Natural killer cell (primary cell): ENCODE data around the gene FAT1. TPM values are rescaled to one million over a fixed set of nuclear protein-coding genes. Genes with fewer than 3 reads are reported as not detected.

Source experiments
- ATAC-seq, 3 donors: fragments of 150-1000 bp in 2 of 3; fragments of 200-7000 bp in 1 of 3; cut with Tn5 transposase; 1 replicate in 1 of 3; 2 replicates in 2 of 3; pipeline ENCODE4 v1.10.0; 2021; ENCODE audit warnings: mild to moderate bottlenecking in 2 of 3, moderate library complexity in 2 of 3
- DNase-seq, 2 donors: peaks; one replicate each; pipeline versions ENCODE4 v3.0.0 to v3.0.0-alpha.2; 2013 to 2021; ENCODE audit warnings: mixed read lengths in 1 of 2
- H3K27ac ChIP-seq: one replicate; pipeline ENCODE4 v1.5.1; 2013; ENCODE audit warnings: mild to moderate bottlenecking, low read length
- H3K27me3 ChIP-seq: one replicate; pipeline ENCODE4 v1.6.1; 2013; ENCODE audit warnings: low read length; ENCODE audit not compliant: control insufficient read depth, insufficient read depth
- H3K36me3 ChIP-seq: one replicate; pipeline ENCODE4 v1.6.1; 2013; ENCODE audit warnings: low read length; ENCODE audit not compliant: control insufficient read depth, insufficient read depth
- H3K4me1 ChIP-seq: one replicate; pipeline ENCODE4 v1.6.1; 2013; ENCODE audit warnings: low read length; ENCODE audit not compliant: control insufficient read depth, insufficient read depth
- H3K4me3 ChIP-seq: one replicate; pipeline ENCODE4 v1.5.1; 2013; ENCODE audit warnings: low read length
- H3K9me3 ChIP-seq: one replicate; pipeline ENCODE4 v1.6.1; 2013; ENCODE audit warnings: low read length; ENCODE audit not compliant: control insufficient read depth, insufficient read depth
- H3K27ac Mint-ChIP-seq, 2 donors: one replicate each; pipeline ENCODE4 v1.8.0; 2022; ENCODE audit warnings: mild to moderate bottlenecking in 2 of 2, mixed read lengths in 2 of 2, moderate library complexity in 1 of 2
- H3K27me3 Mint-ChIP-seq, 2 donors: one replicate each; pipeline ENCODE4 v1.8.0; 2022; ENCODE audit warnings: low read depth in 2 of 2, mixed read lengths in 2 of 2
- H3K36me3 Mint-ChIP-seq: one replicate; pipeline ENCODE4 v1.8.0; 2022; ENCODE audit warnings: mixed read lengths
- H3K4me1 Mint-ChIP-seq, 2 donors: one replicate each; pipeline ENCODE4 v1.8.0; 2022; ENCODE audit warnings: mixed read lengths in 2 of 2
- H3K4me3 Mint-ChIP-seq: one replicate; pipeline ENCODE4 v1.8.0; 2022; ENCODE audit warnings: mild to moderate bottlenecking, moderate library complexity, mixed read lengths
- H3K9me3 Mint-ChIP-seq, 2 donors: one replicate each; pipeline ENCODE4 v1.8.0; 2022; ENCODE audit warnings: mixed read lengths in 2 of 2
- CTCF ChIP-seq: fragments of 200-600 bp; IDR thresholded peaks from one replicate; pipeline ENCODE4 v1.8.0; 2022; ENCODE audit warnings: antibody characterized with exemption
- WGBS: methylation state at CpG from one replicate; pipeline ENCODE4 v1.1.7; 2013; ENCODE audit warnings: missing lambda C conversion rate; ENCODE audit not compliant: insufficient coverage; 5-methylcytosine and 5-hydroxymethylcytosine counted together
- intact Hi-C: fragments of 100-400 bp; cut with micrococcal nuclease; formaldehyde crosslinking; loops from one replicate; pipeline ENCODE4 v1.14.2; 2022
- total RNA-seq, 4 donors: library from RNA; stranded (reverse); fragments of 120-200 nt in 1 of 4; gene quantifications; one replicate each; pipeline versions ENCODE4 v1.2.3 to v1.2.4, GENCODE V29; 2013 to 2022

The FAT1 gene
- total RNA-seq, 3 donors from 2014 or later (not counting 1 experiment from before 2014, with no cell fraction given), result not detected

- intact Hi-C loops, result no loop called here
- 55% methylated on average over 18 of the region's 21 CpGs for WGBS
- Histone ChIP-seq H3K36me3 (no peaks in the 10 kb centered on the region), H3K27me3 (no peaks in the 10 kb centered on the region), H3K9me3 (no peaks in the 10 kb centered on the region), H3K4me1 (no peaks in the 10 kb centered on the region), H3K4me3 (no peak overlapping the region), H3K27ac (no peak overlapping the region)
- Mint-ChIP-seq H3K4me3 (no peak overlapping the region), H3K27me3 (no peaks in the 10 kb centered on the region), H3K27ac (no peak overlapping the region), H3K36me3 (no peaks in the 10 kb centered on the region), H3K4me1 (no peaks in the 10 kb centered on the region), H3K9me3 (peaks cover 0 to 1% of the 10 kb centered on the region in 2 donors)
- no peak for TF ChIP-seq CTCF
- DNase-seq (no peak), ATAC-seq (no peak)
Observed at GRCh38 chr4:186669159-186669731, 54.4 kb downstream of the FAT1 start.

- no peak overlapping the region for H3K4me3 Mint-ChIP-seq
- peaks cover 0 to 2% of the 10 kb centered on the region in 2 donors for H3K9me3 Mint-ChIP-seq
- no peak overlapping the region for H3K27ac Mint-ChIP-seq
- H3K36me3 Mint-ChIP-seq, result no peaks in the 10 kb centered on the region
- Histone ChIP-seq H3K4me1 (no peaks in the 10 kb centered on the region), H3K4me3 (no peak overlapping the region), H3K27ac (no peak overlapping the region), H3K27me3 (no peaks in the 10 kb centered on the region), H3K36me3 (no peaks in the 10 kb centered on the region), H3K9me3 (no peaks in the 10 kb centered on the region)
- no peaks in the 10 kb centered on the region for H3K4me1 Mint-ChIP-seq
- no peak for TF ChIP-seq CTCF
- intact Hi-C loops, result no loop called here
- no CpG with 5 or more reads among the region's 3 CpGs for WGBS
- ATAC-seq (no peak), DNase-seq (no peak)
- no peaks in the 10 kb centered on the region for H3K27me3 Mint-ChIP-seq
Observed at GRCh38 chr4:186666750-186667149, 56.9 kb downstream of the FAT1 start.

GRCh38 chr4:186666252-186666651 is 57.4 kb downstream of the FAT1 start:
- Mint-ChIP-seq H3K27me3 (no peaks in the 10 kb centered on the region), H3K4me3 (no peak overlapping the region), H3K27ac (no peak overlapping the region), H3K4me1 (no peaks in the 10 kb centered on the region), H3K9me3 (peaks cover 0 to 2% of the 10 kb centered on the region in 2 donors), H3K36me3 (no peaks in the 10 kb centered on the region)
- 80% methylated on average over 4 of the region's 4 CpGs for WGBS
- Histone ChIP-seq H3K36me3 (no peaks in the 10 kb centered on the region), H3K4me3 (no peak overlapping the region), H3K27ac (no peak overlapping the region), H3K27me3 (no peaks in the 10 kb centered on the region), H3K4me1 (no peaks in the 10 kb centered on the region), H3K9me3 (no peaks in the 10 kb centered on the region)
- TF ChIP-seq CTCF, result no peak
- DNase-seq, result no peak
- no peak for ATAC-seq
- intact Hi-C loops, result no loop called here

GRCh38 chr4:186660403-186660802 is 63.3 kb downstream of the FAT1 start:
- H3K27ac Mint-ChIP-seq, result no peak overlapping the region
- H3K9me3 Mint-ChIP-seq, result peaks cover 0 to 2% of the 10 kb centered on the region in 2 donors
- no peaks in the 10 kb centered on the region for H3K27me3 Mint-ChIP-seq
- WGBS, result 98% methylated on average over 4 of the region's 4 CpGs
- TF ChIP-seq CTCF, result no peak
- H3K36me3 ChIP-seq, result no peaks in the 10 kb centered on the region
- H3K27me3 ChIP-seq, result no peaks in the 10 kb centered on the region
- H3K27ac ChIP-seq, result no peak overlapping the region
- H3K4me3 ChIP-seq, result no peak overlapping the region
- H3K4me1 Mint-ChIP-seq, result no peaks in the 10 kb centered on the region
- DNase-seq, result no peak
- ATAC-seq, result no peak
- H3K9me3 ChIP-seq, result no peaks in the 10 kb centered on the region
- no peaks in the 10 kb centered on the region for H3K4me1 ChIP-seq
- intact Hi-C loops, result no loop called here
- no peaks in the 10 kb centered on the region for H3K36me3 Mint-ChIP-seq
- no peak overlapping the region for H3K4me3 Mint-ChIP-seq
